Measurements from ENCODE around the gene RAB23.

RAB23 gene

DNA sequence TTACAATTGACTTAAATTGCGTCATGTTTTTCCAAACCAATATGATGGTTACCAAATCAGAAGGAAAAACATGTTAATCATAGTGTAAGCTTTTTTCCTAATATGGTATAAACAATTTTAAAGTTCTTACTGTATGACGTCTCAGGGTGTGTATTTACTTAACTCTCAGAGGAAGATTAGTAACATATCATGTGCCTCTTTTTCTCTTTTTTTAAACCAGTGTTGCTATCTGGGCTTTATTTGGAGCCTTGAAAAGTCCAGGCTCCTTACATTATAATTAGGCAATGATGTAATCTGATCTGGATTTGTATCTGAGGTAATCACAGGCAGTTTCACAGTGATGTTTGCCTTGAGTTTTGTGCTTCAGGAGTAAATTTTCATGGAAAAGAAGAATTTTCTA, 20.4 kb upstream of the RAB23 start:
- DNase-seq: no peak

DNA sequence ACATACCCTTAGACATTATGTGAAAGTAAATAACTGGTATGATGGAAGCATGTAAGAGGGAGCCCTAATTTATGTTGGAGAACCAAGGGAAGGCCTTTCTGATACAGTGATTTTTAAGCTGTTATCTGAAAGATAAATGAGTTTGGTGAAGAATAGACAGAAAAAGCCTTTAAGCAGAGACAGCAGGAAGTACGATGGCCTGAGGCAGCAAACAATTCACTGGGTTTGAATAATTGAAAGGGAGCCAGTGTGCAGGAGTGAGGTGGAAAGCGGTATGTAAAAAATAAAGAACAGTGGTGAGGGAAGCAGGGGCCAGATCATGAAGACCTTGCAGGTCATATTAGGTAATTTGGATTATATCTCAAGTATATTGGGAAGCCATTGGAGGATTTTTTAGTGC, 4.1 kb upstream of the RAB23 start:
- DNase-seq: peak in 2 of 3 experiments; percentile 1 to 57

DNA sequence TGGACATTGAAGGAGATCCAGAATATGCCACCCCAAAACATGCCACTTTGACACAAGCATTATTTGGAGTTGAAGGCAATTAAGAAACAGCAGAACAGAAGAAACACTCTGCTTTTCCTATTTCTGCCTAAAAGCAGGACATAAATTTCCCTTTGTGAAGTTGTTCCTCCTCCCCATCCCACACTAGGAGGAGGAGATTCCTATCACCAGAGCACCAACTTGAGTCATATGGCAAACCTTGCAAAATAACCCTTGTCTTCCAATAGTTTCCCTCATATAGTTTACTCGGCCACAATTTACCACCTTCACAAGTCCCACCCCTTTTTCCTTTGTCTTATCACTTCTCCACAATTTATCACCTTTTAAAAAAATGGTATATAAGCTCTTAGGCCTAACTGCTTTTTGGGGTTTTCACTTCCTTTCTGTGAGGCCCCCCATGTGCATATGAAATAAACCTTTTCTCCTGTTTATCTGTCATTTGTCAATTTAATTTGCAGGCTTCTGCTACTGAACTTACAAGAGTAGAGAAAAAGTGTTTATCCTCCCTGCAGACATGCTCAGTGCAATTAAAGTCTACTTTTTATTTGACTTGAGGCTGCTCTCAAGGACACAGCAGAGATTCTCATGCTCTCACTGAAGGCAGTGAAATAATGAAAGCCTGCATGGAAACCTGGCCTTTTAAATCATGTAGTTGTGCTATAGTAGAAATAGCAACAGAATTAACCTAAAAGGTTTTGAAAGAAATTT, 2.8 kb upstream of the RAB23 start:
- DNase-seq: no peak

DNA sequence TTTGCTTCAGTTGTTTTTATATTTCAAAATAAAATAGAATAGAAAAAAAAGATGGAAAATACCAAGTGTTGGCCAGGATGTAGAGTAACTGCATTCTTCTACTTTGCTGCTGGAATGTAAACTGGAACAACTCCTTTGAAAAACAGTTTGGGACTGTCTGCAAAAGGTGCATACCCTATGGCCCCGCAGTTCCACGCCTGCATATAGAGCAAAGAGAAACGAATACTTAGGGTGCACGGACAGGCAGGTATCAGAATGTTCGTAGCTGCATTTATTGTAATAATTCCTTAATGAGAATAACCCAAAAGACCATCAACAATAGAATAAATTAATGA, 603 bp upstream of the RAB23 start:
- no peak for DNase-seq

DNA sequence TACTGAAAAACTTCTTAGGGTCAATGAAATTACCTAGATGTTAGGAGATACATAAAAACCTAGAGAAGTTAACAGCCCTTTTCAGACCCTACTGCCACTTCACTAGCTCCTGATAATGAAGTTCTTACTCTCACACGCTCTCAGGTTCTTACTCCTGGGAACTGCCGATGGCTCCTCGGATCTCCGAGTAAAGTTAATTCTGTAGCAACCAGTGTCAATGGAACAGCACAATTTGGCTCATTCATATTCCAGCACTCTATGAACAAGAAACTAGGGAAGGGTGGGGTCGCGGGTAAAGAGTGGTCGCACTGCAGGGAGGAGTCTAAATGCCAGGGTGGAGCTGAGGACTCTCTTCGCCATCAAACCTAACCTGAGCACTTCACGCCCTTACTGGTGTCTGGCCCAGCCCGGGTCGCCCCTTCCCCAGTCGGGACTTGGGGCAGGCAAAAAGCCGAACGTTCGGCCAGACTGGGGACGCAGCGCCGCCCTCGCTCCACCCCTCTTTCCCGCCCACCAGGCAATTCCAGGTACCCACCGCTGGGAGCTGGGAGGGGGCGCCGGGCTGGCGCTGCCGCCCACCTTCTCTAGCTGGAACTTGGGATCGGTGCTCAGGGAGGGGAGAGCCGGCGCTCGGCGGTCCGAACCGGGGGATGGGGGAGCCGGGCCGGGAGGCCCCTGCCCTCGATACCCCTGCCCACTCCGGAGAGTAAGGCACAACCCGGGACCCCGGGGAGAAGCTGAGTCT, 744 bp downstream of the RAB23 start:
- DNase-seq: peak; percentile 39 to 84 (median 83)

DNA sequence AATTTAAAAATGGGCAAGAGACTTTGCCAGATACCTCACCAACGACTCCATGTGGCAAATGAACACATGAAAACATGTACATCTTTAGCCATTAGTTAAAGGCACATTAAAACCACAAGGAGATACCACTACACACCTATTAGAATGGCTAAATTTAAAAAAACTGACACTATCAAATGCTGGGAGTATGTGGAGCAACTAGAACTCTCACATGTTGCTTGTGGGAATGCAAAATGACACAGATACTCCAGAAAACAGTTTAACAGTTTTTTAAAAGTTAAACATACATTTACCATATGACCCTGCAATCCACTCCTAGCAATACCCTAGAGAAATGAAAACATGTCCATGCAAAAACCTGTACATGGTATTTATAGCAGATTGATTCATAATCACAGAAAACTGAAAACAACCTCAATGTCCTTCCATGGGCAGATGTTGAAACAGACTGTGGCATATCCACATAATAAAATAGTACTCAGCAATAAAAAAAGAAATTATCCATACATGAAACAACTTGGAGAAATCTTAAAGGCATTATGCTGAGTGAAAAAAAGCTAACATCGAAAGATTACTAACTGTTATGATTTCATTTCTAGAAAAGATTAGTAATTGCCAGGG, 1.9 kb downstream of the RAB23 start:
- no peak for DNase-seq

DNA sequence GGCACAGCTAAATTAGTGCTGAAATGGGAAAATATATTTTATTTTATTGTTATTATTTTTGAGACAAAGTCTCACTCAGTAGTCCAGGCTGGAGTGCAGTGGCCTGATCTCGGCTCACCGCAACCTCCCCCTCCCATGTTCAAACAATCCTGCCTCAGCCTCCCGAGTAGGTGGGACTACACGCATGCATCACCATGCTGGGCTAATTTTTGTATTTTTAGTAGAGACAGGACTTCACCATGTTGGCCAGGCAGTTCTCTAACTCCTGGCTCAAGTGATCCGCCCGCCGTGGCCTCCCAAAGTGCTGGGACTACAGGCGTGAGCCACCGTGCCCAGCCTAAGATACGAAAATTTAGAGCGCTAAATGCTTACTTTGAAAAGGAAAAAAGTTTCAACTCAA, 4.8 kb downstream of the RAB23 start:
- no peak for DNase-seq

DNA sequence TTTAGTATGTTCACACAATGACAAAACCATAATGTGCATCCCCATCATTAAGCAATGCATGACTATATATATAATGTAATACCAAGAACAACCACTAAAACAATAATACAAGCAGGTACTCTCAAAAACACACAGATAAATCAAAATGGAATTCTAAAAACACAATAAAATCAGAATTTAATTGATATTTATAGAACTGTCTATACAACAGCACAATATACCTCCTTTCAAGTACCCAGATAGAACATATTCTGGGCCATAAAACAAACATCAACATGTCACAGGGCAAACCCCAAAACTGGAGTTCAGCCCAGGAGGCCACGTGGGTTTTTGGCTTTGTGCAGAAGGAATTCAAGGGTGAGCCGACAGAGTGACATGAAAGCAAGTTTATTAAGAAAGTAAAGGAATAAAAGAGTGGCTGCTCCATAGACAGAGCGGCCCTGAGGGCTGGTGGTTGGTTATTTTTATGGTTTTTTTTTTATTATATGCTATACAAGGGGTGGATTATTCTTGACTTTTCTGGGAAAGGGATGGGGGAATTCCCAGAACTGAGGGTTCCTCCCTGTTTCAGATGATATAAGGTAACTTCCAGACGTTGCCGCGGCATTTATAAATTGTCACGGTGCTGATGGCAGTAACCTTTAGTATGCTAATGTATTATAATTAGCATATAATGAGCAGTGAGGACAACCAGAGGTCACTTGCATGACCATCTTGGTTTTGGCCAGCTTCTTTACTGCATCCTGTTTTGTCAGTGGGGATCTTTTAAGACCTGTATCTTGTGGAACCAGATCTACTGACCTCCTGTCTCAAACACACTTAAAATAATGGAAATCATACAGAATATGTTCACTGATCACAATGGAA, 5.6 kb downstream of the RAB23 start:
- no peak for DNase-seq

DNA sequence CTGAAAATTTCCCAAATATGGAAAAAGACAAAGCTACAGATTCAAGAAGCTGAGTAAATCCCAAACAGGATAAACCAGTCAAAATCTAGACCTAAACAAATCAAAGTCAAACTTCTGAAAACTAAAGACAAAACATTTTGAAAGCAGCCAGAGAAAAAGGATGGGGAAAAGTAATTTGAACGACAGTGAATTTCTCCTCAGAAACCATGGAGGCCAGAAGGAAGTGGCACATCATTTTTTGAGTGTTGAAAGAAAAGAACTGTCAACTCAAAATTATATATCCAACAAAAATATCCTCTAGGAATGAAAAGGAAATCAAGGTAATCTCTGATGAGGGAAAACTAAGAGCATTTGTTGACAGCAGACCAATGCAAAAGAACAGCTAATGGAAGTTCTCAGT, 6.8 kb downstream of the RAB23 start:
- DNase-seq: no peak

DNA sequence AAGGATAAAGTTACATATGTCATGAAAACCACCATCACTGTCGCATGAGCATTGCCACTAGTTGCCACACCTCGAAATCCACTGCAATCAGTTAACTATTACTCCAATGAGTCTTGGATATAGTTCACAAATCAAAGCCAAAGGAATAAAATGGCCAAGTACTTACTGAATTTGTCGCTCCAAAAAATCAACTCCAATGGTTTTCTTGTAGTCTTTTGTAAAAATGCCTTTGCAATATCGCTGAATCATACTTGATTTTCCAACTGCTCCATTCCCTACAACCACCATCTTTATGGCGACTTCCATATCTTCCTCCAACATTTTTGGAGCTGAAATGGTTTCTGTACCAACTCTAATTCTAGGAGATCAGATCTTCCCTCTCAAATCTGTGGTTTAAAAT, 12.0 kb downstream of the RAB23 start:
- DNase-seq: no peak

DNA sequence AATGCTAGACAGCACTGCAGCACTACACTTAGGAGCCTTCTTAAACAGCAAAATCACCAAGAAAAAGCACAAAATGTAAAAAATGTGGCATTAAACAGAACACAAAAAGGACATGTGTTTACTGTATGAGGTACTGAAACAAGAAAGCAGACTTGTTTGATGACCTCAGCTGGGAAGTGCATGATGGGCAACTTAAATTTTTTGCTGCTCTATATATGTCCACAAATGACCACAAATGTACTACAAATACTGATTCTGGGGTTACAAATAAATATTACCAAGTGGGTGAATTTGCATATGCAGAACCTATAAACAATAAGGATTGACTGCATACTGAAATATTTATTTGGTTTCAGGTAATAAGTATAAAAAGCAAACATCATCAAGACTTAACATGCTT, 13.1 kb downstream of the RAB23 start:
- DNase-seq: no peak

DNA sequence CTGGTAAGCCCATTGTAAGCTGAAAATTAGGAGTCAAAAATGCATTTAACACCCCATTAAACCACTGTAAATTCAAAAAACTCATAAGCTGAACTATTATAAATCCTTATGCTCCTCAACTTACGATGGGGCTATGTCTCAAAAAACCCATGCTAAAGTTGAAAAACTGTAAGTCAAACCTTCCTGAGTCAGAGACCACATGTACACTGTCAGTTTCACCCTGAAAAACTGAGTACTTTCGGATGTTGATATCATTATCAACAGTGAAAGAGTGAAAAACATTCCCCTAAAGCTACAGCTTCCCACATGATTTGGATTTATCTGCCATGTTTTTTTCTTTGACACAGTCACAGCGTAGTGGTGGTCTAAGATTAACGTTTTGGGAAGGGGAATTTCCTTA, 14.2 kb downstream of the RAB23 start:
- no peak for DNase-seq

DNA sequence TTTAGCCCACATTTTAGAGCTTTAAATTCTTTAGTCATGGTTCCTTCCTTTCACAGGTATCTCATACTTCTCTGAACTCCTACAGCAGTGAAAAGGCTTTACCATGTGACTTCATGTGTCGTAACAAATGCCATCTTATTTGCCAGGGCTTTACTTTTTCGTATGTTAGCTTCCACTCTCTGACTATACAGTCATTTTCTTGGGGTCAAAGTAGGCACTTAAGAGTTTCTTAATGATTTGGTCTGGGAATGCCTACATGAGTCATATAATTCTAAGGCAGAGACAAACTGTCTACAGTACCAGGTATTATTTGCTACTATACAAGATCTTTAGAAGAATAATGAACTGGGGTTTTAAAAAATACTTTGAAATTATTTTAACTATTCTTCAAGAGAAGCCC, 15.0 kb downstream of the RAB23 start:
- DNase-seq: no peak

DNA sequence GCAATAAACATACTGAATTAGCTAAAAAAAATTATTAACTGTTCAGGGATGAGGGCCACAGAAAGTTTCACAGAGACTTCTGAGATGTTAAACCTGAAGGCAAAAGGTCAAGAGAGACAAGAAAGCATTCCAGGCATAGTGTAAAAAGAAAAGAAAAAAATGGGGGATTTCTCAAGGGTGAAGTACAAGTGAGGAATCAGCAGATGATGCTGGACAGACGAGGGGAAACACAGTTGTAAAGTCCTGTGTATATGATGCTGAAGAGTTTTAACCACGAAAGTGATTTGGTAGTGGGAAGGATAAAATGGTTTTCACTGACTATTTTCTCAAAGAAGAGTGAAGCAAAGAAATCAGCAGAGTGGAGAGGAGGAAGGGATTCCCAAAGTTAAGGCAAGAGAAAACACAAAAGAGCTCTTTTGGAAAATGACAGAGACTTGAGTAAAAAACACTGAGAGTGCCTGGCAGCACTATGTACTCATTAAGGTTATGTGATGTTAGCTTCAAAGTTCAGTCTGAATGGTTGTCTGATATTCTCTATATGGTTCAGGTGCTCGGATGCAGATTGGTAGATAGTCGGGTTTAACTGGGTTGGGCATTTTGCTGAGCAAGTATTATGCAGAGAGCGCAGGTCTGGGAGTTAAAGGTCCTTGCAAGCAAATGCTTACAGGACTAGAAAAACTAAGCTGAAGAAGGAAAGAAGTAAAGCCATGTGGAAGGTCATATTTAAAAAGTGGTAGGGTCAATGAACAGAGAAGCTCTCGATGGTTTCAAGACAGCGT, 16.4 kb downstream of the RAB23 start:
- no peak for DNase-seq

DNA sequence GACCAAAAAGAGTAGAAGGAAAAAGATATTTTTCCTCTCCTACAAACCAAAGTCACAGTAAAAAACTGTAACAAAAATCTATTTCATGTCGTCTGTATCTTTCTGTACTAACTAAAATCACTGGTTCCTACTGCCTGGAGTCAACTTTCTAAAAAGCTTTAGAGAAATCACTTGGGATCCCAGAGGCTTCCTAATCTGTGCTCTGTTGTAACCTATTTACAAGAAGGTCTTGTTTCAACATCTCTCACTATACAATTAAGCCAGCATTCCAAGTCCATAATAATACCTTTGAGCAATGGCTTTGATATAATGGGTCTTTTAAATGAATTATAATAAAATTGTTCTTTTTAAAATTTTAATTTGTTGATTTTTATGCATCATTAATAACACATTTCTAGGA, 20.4 kb downstream of the RAB23 start:
- no peak for DNase-seq

DNA sequence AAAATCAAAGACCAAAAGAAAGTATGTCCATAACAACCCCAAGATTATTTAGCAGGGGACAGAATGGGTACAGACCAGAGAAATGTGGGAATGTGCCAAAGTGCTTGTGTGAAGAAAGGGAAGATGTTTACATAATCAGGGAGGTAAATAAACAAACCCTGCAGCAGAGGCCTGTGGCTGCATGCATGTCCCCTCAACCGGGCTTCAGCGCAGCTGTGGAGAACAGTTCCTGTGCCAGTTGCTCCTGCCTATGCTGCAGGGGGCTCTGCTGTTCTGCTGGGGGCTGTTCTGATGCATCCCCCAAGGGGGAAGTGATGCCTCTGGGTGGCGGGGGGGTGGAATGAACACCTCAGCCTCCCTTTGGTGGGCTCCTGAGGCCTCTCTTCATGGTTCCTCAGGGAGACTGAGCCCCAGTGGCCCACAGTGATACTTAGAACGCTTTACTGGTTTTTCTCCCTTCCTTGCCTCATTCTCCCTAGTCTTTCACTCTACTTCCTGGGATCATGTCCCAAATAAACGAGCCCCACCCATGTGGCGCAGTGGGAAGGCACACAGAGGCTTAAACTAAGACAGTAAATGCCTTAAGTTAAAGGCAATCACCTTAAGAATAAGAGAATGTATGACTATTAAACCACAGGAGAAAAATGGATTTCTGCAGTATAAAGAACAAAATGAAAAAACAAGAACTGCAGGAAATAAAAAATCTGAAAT, 23.0 kb downstream of the RAB23 start:
- DNase-seq: no peak

DNA sequence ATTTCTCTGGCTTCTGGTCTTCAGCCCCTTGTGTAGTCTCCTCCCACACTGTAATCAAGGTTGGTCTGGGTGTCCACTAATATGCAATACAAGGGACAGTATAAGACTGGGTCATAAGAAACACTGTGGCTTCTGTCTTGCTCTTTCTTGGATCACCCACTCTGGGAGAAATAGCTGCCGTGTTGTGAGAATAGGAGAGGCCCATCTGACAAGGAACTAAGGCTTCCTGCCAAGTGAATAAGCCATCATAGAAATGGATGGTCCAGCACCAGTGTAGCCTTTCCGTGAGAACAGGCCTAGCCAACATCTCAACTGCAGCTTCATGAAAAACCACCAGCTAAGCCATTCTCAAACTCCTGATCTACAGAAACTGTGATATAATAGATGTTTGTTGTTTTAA, 26.6 kb downstream of the RAB23 start:
- no peak for DNase-seq

DNA sequence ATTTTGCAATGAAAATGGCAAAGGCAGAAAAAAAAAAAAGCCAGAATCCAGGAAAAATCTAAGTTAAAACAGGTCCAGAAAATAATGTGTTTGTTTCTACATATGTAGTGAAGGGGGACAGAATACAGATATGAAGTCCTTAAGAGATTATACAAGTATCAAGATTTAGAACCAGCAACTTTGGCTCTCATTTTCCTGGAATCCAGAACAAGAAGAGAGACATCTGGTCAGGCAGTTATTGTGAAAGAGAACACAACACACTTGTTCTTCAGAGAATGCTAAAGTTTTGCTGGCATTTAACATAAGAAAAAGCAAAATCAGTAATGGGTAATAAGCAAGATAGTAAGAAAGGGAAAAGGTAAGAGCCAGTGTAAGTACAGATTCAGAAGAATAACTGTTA, 28.9 kb downstream of the RAB23 start:
- no peak for DNase-seq

DNA sequence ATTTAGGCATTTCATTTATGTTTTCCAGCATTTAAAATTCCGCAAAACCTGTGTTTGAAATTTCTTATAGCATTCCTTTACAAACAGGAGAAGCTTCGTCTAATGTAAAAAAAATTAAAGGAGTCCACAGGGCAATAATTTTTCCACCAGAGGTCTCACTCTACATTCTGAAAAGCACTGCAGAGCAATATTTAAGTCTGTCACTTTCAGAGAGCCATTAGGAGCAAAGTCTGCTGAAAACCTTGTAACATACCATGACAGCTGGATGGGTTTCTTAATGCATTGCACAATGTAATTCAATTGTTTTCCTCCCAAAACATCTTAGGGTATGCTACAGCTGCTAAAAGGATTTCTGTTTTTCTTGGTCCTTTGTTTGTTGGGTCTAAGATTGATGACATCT, 32.0 kb downstream of the RAB23 start:
- DNase-seq: peak in 1 of 3 experiments; percentile 37

DNA sequence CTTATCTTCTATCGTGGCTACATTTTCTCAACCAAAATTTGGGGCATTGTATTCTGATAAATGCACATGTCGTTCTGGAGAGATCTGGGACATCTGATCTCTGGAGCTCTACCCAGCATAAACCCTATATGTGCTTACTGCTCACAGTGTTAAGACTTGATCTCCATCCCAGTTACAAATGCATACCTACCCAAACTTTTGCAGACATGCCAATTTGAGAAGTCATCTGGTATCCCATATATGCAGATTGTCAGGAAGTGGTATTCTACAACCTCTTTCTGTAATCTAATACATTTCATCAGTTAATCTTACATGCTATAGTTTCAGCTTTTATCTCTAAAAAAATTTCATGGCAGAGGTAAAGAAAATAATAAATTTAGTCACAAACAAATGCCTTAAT, 38.8 kb downstream of the RAB23 start:
- DNase-seq: no peak

DNA sequence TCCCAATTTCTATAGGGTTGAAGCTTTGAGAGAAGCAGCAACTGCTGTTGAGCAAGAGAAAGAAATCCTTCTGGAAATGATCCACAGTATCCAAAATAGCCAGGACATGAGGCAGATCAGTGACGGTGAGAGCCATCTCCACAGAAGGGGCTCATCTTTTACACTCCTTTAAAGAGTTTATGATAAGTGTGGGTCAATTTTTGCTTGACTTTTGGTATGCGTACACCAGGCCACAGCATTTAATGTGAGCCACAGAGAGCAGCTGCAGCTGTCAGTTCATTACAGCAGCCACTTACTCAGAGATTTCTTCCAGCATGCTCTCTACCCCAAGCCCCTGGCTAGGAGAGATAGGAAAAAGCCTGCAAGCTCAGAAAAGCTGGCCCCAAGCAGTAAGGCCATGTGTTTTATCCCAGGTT, 40.1 kb downstream of the RAB23 start:
- no peak for DNase-seq

DNA sequence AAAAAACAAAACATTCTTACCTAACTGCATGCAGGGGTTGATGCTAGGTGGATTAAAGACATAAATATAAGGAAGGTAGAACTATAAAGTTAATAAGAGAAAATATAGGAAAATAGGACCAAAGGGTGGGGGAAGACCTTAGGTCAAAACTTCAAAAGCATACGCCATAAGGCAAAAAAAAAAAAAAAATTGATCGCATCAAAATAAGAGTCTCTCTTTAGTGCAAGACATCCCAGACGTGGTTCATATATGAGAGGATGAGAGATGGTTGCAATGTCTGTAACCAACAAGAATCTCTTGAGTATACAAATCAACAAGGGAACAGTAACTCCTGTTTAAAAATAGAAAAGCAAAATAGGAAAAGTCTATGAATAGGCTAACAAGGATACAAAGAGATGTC, 41.5 kb downstream of the RAB23 start:
- DNase-seq: no peak

Measured in NCI-H1417 (cell line).